ENCODE measurements around the gene KCTD19.

KCTD19 gene

GRCh38 chr16:67258161-67258835 is 68.2 kb downstream of the KCTD19 start:
- no peak for DNase-seq (ENCODE audit: low read depth)

- DNase-seq (ENCODE audit: low read depth), result no peak
Measured at GRCh38 chr16:67257486-67258160, 68.9 kb downstream of the KCTD19 start.

- no peak for DNase-seq (ENCODE audit: low read depth)
Measured at GRCh38 chr16:67256701-67257230, 69.8 kb downstream of the KCTD19 start.

GRCh38 chr16:67255553-67256221 is 70.9 kb downstream of the KCTD19 start:
- no peak for DNase-seq (ENCODE audit: low read depth)

GRCh38 chr16:67254801-67255552 is 71.6 kb downstream of the KCTD19 start:
- no peak for DNase-seq (ENCODE audit: low read depth)

- DNase-seq (ENCODE audit: low read depth), result no peak
Measured at GRCh38 chr16:67252609-67253497, 73.7 kb downstream of the KCTD19 start.

- DNase-seq (ENCODE audit: low read depth), result no peak
Measured at GRCh38 chr16:67250045-67250327, 76.6 kb downstream of the KCTD19 start.

- no peak for DNase-seq (ENCODE audit: low read depth)
Measured at GRCh38 chr16:67249178-67250044, 77.1 kb downstream of the KCTD19 start.

- DNase-seq (ENCODE audit: low read depth), result no peak
Measured at GRCh38 chr16:67248401-67249177, 78.0 kb downstream of the KCTD19 start, which contains the start of gene SLC9A5. TSS of gene SLC9A5 (plus strand) at chr16:67248979. CDS start at chr16:67249015, 36 bp downstream.

GRCh38 chr16:67248073-67248400 is 78.5 kb downstream of the KCTD19 start:
- no peak for DNase-seq (ENCODE audit: low read depth)

- DNase-seq (ENCODE audit: low read depth), result peak; percentile 96
Measured at GRCh38 chr16:67247192-67248072, 79.1 kb downstream of the KCTD19 start, which contains the start of gene FHOD1. TSS of gene FHOD1 (minus strand) at chr16:67247481. CDS start at chr16:67247410, 71 bp downstream.

GRCh38 chr16:67246756-67247191 is 79.8 kb downstream of the KCTD19 start:
- no peak for DNase-seq (ENCODE audit: low read depth)

GRCh38 chr16:67246081-67246755 is 80.3 kb downstream of the KCTD19 start:
- no peak for DNase-seq (ENCODE audit: low read depth)

GRCh38 chr16:67245674-67246080 is 80.9 kb downstream of the KCTD19 start:
- DNase-seq (ENCODE audit: low read depth), result no peak

GRCh38 chr16:67245186-67245585 is 81.4 kb downstream of the KCTD19 start:
- DNase-seq (ENCODE audit: low read depth), result no peak

GRCh38 chr16:67244387-67245185 is 82.0 kb downstream of the KCTD19 start:
- peak; percentile 71 for DNase-seq (ENCODE audit: low read depth)

- DNase-seq (ENCODE audit: low read depth), result no peak
Measured at GRCh38 chr16:67243481-67243880, 83.1 kb downstream of the KCTD19 start.

All from activated T-helper 9 cell treated with anti-CD3 and anti-CD28 coated beads, Interleukin-2, amount 50 U/mL, for 16 hours (primary cell).